GM18907 (cell line): ENCODE results near the gene FUT2.

Source experiments
- ATAC-seq: cut with Tn5 transposase; IDR thresholded peaks from one replicate; pipeline ENCODE4 v1.9.1; 2021; ENCODE audit warnings: mild to moderate bottlenecking, moderate library complexity; ENCODE audit not compliant: unreplicated experiment

Gene FUT2

DNA sequence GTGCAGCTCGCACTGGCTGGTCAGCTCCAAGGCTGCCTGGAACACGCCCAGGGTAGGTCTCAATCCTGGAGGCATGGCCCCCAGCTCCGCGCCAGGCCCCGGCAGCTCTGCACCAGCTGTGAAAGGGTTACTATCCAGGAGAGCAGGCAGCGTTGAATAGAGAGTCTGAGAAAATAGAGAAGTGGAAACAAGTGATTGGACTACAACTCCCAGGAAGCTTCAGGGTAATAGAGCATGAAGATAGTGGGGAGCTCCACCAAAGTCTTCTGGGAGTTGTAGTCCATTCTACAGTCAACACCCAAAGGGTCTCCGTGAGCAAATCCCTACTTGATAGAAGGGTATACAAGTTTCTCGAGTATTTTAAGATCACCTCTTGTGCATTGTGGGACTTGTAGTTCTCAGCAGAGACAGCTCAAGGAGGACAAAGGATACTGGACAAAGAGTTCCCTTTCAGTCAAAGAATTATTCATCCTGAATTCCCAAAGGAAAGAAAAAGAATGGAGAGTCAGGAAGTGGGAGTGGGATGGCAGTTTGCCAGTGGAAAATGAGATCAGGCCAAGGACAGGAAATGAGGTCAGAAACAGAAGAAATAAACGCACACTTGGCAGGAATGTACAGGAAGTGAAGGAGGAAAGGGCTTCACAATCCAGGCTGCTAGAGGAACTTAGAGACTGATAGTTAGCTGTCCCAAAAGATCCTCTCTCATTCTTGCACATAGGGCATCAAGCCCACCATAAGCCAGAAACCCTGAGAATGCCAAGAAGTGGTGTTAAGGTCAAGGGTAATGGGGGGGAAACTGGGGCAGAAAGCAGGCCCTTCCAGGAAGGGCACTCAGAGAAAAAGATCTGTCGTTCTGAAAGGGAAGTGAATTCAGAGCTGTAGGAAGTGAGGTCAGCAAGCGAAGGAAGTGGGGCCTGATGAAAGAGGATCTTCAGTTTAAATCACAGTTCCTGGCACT is 29.3 kb downstream of the FUT2 start:
- ATAC-seq = no peak

DNA sequence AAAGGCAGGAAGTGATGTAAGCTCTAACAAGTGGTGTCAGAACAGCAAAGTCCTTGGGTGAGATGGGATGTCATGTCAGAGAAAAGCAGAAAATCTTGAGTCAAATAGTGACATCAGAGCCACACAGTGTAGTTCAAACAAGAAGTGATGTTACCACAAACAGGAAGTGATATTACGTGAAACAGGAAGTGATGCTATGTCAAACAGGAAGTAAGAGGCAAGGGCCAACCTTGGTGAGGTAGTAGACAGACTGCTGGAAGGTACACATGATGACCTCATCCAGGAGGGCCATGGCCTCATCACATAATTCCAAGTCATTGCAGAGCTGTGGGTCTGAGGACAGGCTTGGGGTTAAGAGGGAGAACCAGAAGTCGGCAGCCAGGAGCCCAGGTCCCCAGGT is 30.8 kb downstream of the FUT2 start:
- no peak for ATAC-seq

GRCh38 chr19:48728911-48729664 is 33.3 kb downstream of the FUT2 start:
- no peak for ATAC-seq

DNA sequence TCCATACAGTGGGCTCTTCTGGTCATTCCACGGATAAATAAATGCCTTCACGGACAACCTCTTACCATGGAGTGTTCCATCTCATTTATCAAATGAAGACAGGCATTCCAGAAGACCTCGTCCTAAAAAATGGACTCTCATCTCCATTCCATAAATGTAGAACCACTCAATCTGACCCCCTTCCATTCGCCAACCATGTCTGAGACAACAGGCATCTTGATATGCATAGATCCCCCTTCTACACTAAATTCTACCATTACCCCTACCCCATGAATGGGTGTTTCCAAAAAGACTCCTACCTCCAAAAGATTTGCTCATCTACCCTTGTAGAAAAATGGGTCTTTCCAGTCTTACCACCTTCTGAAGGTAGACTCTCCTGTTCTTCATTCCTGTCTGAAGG is 35.7 kb downstream of the FUT2 start:
- no peak for ATAC-seq

GRCh38 chr19:48734625-48735024 is 38.9 kb downstream of the FUT2 start:
- no peak for ATAC-seq

GRCh38 chr19:48735031-48735615 is 39.4 kb downstream of the FUT2 start:
- ATAC-seq = no peak

DNA sequence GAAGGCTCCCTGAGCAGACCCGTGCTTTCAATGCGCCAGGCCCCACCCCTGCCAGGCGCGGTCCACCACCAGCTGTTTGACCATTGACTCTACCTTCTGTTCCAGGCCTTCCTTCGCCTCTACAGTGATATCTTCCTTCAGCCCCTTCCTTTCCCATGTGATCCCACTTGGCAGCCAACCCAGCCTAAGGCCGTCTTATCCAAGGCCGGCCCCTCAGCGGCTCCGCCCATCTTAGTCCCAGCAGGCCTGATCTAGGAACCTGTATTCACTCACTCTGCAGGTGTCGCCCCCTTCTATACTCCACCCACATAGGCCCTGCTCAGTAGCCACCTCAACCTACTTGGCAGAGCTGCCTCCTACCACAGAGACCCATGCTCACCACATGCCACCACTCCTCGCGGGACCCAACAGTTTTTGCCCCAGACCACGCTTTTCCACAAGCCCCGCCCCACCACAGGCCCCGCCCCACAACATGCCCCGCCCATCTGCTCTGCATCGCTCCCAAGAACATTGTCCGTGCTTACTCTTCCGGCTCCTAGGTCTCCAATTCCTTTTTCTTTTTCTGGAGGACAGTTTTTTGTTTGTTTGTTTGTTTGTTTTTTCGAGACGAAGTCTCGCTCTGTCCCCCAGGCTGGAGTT is 41.7 kb downstream of the FUT2 start:
- no peak for ATAC-seq

GRCh38 chr19:48738557-48739403 is 43.0 kb downstream of the FUT2 start:
- ATAC-seq = peak; percentile 82

- ATAC-seq = no peak
Measured at GRCh38 chr19:48739404-48740163, 43.8 kb downstream of the FUT2 start.

GRCh38 chr19:48740164-48740972 is 44.6 kb downstream of the FUT2 start, which contains the start of gene RASIP1:
Gene RASIP1 (minus strand): TSS chr19:48740610. CDS start chr19:48740282, 328 bp downstream.
- ATAC-seq = no peak

GRCh38 chr19:48741129-48741999 is 45.6 kb downstream of the FUT2 start:
- no peak for ATAC-seq

- ATAC-seq = no peak
Measured at GRCh38 chr19:48742096-48742495, 46.3 kb downstream of the FUT2 start.

DNA sequence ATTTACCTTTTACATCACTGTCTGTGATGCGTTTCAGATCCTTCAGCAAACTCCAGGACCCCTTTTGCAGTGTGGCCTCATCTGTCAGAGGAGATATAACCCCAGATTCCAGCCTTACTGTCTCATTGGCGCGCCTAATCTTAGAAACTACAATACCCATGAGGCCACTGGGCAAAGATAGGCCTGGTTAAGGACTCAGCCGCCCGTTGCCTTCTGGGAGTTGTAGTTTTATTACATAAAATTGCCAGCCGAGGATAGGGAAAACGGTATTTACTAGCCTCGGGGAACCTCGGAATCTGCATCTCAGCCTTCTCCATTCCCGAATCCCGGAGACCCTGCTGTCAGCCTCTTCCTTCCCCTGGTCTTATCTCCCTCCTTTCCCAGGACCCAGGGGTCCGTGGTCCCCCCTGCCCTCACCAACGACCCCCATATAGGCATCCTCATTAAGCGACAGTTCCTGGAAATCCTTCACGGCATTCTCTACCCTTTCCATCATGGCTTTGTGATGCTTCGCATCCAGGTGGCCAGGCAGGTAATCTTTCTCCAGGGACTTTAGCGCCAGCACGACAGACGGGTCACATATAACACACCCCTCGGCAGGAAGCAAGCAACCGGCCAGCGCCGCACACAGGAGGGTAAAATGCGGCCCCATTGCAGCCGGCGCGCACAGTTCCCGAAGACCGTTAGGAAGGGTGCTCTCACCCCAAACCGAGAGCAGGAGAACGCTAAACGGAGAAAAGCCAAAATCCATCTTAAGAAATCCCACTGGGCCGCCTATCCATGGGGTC is 49.6 kb downstream of the FUT2 start:
- ATAC-seq = no peak

- ATAC-seq = no peak
Measured at GRCh38 chr19:48746110-48746509, 50.3 kb downstream of the FUT2 start.

DNA sequence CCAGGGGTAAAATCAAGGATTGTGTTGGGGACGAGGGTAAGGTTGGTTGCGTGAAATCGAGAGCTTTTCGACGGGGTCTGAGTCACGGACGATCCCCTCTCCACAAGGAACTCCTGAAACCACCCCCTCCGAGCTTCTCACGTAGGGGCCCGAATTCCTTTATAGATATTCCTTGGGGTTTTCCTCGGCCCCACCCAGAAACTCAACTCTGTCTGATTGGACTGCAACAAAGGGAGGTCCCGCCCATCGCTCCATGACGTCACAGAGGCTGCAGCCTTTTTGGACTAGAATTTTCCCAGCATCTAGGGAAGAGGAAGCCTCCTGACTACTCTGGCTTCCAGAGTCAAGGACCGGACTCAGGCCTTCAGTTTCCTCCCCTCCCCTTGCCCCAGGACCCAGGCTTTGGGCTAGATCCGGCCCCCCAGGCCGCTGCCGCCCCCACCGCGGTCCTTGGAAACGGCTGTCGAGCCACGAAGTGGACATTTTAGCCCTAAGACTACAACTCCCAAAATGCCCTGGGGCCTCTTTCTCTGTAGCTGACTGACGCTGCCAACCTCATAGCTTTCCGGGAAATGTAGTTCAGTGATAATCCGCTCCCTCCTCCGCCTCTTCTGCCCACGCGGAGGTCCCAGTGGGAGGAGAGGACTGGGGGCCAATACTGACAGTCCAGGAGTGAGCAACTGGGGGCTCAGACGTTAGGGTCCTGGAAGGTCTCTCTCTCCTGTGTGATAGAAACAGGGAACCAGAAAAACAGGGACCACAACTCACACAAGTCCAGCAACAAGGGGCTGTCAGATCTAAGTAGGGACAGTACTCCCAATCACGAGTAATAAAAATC is 51.2 kb downstream of the FUT2 start, which contains the start of gene IZUMO1:
TSS of gene IZUMO1 (minus strand) at position 172 of the 838 bp plus-strand sequence. CDS start 1,050 bp downstream, outside the sequence.
- no peak for ATAC-seq
